DMS 273 (cell line): ENCODE data around the gene PHACTR4.
A peak's percentile ranks its signal among the peaks of the same experiment; 100 is the strongest.
"Not testable (repeated sequence)": the region's sequence is repeated elsewhere in the genome, so short reads cannot be mapped to it uniquely, and the experiment has no call there.

Experiments used
- DNase-seq: peaks from one replicate; lab custom pipeline; 2025; ENCODE audit not compliant: unreplicated experiment; lab: John Stamatoyannopoulos, UW

PHACTR4 gene

DNA sequence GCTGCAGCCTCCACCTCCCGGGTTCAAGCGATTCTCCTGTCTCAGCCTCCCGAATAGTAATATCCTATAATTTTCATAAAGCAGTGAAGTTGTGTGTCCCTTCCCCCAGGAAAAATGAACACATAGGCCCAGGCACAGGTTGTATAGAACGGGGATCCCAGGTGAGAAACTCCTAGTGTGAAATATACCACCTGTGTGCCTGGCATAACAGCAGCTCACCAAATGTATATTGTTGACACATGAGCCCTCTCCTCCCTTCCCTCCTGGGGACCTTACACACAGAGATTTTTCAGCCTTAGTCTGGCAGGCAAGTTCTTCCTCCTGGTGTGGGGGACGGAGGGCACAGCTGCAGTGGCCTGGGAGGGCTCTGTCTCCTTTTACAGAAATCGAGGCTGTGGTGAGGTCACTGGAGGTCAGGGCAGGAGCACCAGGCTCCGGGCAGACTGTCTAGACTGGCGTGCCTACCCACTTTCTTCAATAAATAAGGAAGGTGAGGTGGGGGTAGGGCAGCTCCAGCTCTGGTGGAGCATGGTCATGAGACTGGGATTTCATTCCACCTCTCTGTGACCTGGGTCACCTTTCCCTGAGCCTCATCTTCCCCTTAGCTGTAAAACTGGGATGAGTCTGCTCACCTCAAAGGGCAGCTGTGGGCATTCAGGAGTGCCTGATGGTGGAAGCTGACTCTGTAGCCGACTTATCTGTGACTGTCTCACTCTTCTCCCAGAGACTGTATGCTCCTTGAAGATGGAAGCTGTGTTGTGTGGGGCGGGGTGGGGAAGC is 150.6 kb downstream of the PHACTR4 start:
- DNase-seq: no peak

DNA sequence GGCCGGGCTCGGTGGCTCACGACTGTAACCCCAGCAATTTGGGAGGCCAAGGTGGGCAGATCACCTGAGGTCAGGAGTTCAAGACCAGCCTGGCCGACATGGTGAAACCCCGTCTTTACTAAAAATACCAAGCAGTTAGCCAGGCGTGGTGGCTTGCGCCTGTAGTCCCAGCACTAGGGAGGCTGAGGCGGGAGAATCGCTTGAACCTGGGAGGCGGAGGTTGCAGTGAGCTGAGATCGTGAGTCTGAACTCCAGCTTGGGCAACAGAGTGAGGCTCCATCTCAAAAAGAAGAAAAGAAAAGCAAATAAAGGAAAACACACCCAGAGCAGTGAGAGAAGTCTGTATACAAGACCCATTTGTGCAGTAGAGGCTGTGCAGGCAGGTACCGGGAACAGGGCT is 151.3 kb downstream of the PHACTR4 start:
- not testable (repeated sequence) for DNase-seq

DNA sequence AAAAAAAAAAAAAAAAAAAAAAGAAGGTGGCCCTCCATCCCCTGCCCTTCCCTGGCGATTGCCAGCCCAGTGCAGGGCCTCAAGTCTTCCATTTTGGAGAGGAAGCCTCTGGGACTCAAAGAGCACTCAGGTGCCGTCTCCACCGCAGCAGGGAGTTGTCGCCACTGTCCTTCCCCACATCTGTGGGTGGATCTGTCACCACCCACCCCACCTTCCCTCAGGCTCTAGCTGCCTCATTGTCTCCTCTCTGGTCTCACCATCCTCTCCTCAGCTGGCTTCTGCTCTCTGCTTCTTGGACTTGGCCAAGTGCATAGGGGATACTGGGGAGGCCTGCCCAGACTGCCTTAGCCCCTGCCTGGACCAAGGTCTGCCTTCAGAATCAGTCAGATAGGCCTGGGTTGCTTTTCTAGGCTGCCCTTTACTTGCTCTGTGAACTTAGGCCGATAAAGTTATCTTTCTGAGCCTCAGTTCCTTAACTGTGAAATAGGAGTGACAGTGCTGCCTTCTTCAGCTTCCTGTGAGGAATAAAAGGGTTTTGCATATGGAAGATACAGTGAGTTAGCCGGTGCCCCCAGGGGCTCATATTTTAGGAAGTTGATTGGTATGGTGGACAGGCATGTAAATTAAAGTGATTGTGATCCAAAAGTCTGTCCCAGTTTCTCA is 152.1 kb downstream of the PHACTR4 start:
- DNase-seq: no peak

DNA sequence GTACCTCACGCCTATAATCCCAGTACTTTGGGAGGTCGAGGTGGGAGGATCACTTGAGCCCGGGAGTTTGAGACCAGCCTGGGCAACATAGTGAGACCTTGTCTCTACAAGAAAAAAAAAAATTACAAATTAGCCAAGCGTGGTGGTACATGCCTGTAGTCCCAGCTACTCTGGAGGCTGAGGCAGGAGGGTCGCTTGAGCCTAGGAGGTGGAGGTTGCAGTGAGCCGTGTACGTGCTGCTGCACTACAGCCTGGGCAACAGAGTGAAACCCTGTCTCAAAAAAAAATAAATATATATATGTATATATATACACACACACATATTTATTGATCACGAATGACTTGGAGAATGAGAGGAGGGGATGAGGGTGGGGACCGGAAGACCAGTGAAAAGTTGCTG is 153.0 kb downstream of the PHACTR4 start:
- not testable (repeated sequence) for DNase-seq

DNA sequence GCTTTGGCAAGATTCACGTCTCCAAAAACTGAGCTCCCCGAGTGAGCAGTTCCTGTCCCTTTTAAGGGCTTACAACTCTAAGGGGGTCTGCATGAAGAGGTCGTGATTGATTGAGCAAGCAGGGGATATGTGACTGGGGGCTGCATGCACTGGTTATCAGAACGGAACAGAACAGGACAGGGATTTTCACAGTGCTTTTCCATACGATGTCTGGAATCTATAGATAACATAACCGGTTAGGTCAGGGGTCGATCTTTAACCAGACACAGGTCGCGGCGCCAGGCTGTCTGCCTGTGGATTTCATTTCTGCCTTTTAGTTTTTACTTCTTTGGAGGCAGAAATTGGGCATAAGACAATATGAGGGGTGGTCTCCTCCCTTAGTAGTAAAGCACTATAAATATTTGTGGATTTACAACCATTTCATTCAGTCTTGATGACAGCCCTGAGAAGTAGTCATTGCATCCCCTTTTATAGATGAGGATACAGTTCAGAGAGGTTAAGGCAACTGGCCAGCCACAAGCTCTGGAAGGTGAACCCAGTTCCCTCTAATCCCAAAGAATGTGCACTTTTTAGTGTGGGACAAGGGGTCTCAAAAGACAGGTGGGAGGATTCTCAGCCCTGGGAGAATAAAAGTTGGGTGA is 155.6 kb downstream of the PHACTR4 start:
- not testable (repeated sequence) for DNase-seq

DNA sequence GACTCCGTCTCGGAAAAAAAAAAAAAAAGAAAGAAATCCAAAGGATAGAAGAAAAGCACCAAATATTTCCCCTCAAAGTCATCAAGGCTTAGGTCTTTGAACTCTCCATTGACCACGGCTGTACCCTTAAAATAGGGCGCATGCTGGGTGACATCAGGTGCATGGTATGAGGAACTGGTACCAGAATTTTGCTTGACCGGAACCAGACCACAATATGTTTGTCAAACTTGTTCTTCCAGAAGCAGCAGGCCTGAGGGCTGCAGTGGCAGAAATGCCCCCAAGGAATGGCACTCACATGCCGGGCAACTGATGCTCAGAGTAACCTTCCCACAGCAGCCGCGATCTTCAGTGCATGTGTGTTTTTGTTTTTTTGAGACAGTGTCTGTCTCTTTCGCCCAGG is 157.3 kb downstream of the PHACTR4 start:
- DNase-seq: no peak

DNA sequence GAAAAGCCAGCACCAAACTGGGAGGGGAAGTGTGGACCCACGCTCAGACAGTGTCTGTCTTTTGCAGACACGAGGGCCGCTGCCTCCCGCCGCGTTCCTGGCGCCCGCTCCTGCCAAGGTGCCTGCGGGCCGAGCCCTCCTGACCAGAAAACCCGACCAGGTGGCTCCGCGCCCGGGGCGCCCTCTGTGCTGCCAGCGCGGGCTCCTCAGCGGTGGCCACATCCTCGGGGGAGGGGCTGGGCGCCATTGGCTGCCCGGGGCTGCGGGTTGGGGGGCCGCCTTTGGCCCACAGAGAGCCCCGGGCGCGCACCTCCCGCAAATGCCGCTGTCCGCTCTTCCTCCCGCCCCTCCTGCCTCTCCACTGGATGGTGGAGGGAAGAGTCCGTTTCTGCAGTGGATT is 160.9 kb downstream of the PHACTR4 start:
- no peak for DNase-seq

DNA sequence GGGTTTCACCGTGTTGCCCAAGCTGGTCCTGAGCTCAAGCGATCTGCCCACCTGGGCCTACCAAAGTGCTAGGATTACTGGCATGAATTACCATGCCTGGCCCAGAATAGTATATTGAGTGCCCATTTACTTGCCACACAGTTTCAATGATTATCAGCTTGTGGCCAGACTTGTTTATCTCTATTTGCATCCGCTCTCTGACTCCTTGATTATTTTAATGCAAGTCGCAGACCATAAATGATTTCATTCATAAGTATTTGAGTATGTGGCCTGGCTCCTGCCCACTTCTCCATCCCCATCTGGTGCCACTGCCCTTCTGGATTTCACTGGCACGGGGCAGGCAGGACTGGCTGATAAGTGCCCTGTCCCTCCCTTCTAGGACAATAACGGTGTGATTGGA is 165.1 kb downstream of the PHACTR4 start:
- DNase-seq: no peak

DNA sequence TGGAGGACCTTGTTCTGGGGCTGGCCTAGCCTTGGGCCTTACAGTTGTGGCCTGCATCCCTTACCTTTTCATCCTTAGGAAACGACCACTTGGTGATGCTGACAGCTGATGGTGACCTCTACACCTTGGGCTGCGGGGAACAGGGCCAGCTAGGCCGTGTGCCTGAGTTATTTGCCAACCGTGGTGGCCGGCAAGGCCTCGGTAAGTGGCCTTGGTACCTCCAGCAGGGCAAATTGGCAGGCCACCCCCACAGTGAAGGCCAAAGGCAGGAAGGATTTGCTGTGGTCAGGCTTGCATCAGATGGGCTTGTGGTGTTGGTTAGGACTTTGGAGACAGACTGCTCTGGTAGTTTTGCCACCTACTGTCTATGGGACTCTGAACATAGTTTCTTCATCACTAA is 165.6 kb downstream of the PHACTR4 start:
- no peak for DNase-seq

DNA sequence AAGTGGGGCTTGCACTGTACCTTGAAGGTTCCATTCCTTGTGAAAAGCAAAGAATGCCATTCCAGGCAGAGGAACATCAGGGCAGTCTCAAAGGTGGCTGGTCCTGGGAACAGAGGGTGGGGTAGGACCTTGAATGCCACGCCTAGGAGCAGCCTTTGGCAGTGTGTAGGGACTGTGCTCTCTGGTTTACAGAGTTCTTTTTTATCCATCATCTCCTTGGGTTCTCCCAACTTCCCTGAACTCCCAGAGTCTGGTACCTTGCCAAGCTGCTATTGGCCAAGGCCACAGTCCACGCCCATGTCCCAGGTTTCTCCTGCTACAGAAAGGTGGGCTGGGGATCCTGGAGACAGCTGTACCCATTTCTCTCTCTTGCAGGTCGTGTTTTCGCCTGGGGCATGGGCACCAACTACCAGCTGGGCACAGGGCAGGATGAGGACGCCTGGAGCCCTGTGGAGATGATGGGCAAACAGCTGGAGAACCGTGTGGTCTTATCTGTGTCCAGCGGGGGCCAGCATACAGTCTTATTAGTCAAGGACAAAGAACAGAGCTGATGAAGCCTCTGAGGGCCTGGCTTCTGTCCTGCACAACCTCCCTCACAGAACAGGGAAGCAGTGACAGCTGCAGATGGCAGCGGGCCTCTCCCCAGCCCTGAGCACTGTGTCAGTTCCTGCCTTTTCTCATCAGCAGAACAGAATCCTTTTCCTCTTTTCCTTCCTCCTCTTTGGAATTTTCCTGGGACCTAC is 168.1 kb downstream of the PHACTR4 start:
- DNase-seq: peak; percentile 55

DNA sequence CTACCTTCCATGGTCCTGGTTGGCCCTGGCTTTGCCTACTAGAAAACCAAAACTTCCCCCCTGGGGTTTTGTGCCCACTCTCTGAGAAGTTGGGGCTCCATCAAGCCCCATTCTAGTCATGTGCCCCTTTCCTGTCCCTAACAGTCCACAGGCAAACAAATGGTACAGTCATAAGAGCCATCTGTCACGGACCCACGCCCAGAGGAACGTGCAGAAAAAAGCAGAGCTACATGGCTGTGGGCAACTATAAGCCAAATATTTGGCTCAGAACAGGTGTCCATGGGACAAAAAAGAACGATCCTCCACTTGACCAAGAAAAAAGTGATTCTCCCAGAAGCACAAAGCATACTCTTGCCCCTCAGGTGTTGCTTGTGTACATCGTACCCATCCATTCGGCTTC is 168.7 kb downstream of the PHACTR4 start:
- peak; percentile 43 for DNase-seq

DNA sequence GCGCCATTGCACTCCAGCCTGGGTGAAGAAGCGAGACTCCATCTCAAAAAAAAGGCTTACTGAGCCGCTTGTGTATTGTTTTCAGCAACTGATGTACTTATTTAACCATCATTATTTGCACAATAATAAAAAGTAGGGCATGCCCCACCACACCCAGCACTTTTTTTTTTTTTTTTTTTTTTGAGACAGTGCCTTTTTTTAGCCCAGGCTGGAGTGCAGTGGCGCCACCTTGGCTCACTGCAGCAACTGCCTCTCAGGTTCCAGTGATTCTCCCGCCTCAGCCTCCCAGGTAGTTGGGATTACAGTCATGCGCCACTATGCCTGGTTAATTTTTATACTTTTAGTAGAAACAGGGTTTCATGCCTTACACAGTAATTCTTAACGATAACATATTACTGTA is 171.1 kb downstream of the PHACTR4 start:
- DNase-seq: peak; percentile 30

DNA sequence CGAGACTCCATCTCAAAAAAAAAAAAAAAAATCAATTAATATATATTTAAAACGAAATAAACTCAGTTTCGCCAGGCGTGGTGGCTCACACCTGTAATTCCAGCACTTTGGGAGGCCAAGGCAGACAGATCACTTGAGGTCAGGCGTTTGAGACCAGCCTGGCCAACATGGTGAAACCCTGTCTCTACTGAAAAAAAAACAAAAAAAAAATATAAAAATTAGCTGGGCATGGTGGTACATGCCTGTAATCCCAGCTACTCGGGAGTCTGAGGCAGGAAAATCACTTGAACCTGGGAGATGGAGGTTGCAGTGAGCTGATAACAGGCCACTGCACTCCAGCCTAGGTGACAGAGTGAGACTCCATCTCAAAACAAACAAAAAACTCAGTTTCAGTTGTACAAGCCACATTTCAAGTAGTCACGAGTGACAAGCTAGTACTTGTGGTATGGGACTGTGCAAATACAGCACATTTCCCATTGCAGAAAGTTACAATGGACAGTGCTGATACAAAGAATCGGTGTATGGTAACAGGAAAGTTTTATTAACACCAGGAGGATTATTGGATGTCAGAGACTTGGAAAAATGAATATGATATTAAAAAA is 172.0 kb downstream of the PHACTR4 start:
- DNase-seq: not testable (repeated sequence)

DNA sequence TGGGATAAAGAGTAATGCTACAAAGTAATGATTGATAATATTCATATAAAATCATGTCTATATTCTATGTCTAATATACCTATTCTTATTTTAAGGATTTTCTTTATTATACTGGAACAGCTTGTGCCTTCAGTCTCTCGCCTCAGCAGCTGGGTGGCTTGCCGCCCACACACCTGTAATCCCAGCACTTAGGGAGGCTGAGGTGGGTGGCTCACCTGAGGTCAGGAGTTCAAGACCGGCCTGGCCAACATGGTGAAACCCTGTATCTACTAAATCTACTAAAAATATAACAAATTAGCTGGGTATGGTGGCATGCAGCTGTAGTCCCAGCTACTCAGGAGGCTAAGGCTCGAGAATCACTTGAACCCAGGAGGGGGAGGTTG is 175.7 kb downstream of the PHACTR4 start:
- DNase-seq: no peak

DNA sequence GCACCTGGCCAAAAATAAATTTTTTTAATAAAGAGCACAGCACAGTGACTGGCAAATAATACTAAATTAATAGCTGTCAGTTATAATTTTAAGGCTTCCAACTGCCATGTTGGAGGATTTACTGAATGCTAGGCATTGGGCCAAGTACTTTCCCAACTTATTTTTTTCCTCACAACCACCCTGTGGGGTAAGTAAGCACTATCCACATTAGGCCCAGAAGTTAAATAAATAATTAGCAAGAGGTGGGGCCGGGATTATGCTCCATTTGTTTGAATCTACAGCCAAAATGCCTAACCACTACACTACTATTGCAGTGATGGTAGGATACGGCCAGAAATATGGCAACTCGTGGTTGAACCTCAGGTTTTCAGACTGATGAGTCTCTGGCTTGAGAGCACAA is 178.8 kb downstream of the PHACTR4 start:
- DNase-seq: peak; percentile 24
